ENCODE data around the gene SLK.

Gene SLK

GRCh38 chr10:103966671-103967447 lies at the start of gene SLK:
Gene SLK, plus strand, starts transcription at chr10:103967140. Its CDS starts 606 bp downstream, at chr10:103967746.
- peak; percentile 88 for DNase-seq

GRCh38 chr10:103917302-103918052 lies 49.5 kb upstream of the SLK start:
- peak; percentile 43 for DNase-seq

GRCh38 chr10:103918053-103918846 lies 48.7 kb upstream of the SLK start, which contains the start of gene STN1:
Gene STN1, minus strand, starts transcription at chr10:103918184. Its CDS starts 590 bp downstream, at chr10:103917594.
- peak; percentile 97 for DNase-seq

GRCh38 chr10:103919648-103920025 lies 47.3 kb upstream of the SLK start:
- DNase-seq = no peak

- no peak for DNase-seq
Observed at GRCh38 chr10:103921248-103921647, 45.7 kb upstream of the SLK start.

- DNase-seq = peak; percentile 75
Observed at GRCh38 chr10:103921750-103922195, 45.2 kb upstream of the SLK start.

- DNase-seq = no peak
Observed at GRCh38 chr10:103922659-103923058, 44.3 kb upstream of the SLK start.

- DNase-seq = no peak
Observed at GRCh38 chr10:103923502-103923901, 43.4 kb upstream of the SLK start.

- DNase-seq = no peak
Observed at GRCh38 chr10:103925591-103925990, 41.3 kb upstream of the SLK start.

- DNase-seq = no peak
Observed at GRCh38 chr10:103926722-103927319, 40.1 kb upstream of the SLK start.

GRCh38 chr10:103928784-103929183 lies 38.2 kb upstream of the SLK start:
- no peak for DNase-seq

GRCh38 chr10:103929381-103929921 lies 37.5 kb upstream of the SLK start:
- no peak for DNase-seq

- no peak for DNase-seq
Observed at GRCh38 chr10:103930449-103930848, 36.5 kb upstream of the SLK start.

- DNase-seq = no peak
Observed at GRCh38 chr10:103930881-103931280, 36.1 kb upstream of the SLK start.

- no peak for DNase-seq
Observed at GRCh38 chr10:103931603-103932002, 35.3 kb upstream of the SLK start.

- no peak for DNase-seq
Observed at GRCh38 chr10:103932271-103932670, 34.7 kb upstream of the SLK start.

GRCh38 chr10:103932971-103933370 lies 34.0 kb upstream of the SLK start:
- no peak for DNase-seq

GRCh38 chr10:103933557-103934121 lies 33.3 kb upstream of the SLK start:
- no peak for DNase-seq

GRCh38 chr10:103934308-103934707 lies 32.6 kb upstream of the SLK start:
- no peak for DNase-seq

GRCh38 chr10:103936022-103936421 lies 30.9 kb upstream of the SLK start:
- DNase-seq = no peak

- no peak for DNase-seq
Observed at GRCh38 chr10:103939522-103939921, 27.4 kb upstream of the SLK start.

- no peak for DNase-seq
Observed at GRCh38 chr10:103941801-103942200, 25.1 kb upstream of the SLK start.

Measured in inflammatory macrophage treated with lipopolysaccharide for 4 hours (primary cell).